Measurements from ENCODE around the gene ADAM23. TPM values are rescaled to one million over a fixed set of nuclear protein-coding genes. Genes with fewer than 3 reads are reported as not detected.

ADAM23 gene
- total RNA-seq, 4 donors from 2014 or later = 0.20 to 3.0 (median 0.65) TPM

DNA sequence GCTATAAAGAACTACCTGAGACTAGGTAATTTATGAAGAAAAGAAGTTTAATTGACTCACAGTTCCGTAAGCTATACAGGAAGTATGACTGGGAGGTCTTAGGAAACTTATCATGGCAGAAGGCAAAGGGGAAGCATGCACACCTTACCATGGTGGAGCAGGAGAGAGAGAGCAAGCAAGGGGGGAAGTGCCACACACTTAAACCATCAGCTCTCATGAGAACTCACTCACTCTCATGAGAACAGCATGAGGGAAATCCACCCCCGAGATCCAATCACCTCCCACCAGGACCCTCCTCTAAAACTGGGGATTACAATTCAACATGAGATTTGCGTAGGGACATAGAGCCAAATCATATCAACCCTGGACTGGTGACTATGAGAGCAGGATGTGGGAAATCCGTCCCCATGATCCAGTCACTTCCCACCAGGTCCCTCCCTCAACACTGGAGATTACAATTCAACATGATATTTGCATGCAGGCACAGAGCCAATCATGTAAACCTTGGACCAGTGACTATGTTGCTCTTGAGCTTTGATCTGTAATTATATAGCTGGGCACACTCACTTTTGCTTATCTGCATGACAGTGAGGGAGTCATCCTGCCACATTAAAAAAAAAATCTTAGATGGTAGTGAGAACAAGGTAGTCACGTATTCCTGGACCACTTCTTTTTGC lies 12.9 kb downstream of the ADAM23 start:
- Histone ChIP-seq H3K9me3 (no peaks in the 10 kb centered on the region), H3K4me1 (no peaks in the 10 kb centered on the region), H3K4me3 (replicated peaks in 1 of 3) (no peak overlapping the region), H3K36me3 (no peaks in the 10 kb centered on the region), H3K27me3 (no peaks in the 10 kb centered on the region), H3K27ac (no peak overlapping the region)
- DNase-seq = no peak
- WGBS, 2 donors = 92 to 93% methylated on average over 5 of the region's 5 CpGs
- TF ChIP-seq, protein P1, sequence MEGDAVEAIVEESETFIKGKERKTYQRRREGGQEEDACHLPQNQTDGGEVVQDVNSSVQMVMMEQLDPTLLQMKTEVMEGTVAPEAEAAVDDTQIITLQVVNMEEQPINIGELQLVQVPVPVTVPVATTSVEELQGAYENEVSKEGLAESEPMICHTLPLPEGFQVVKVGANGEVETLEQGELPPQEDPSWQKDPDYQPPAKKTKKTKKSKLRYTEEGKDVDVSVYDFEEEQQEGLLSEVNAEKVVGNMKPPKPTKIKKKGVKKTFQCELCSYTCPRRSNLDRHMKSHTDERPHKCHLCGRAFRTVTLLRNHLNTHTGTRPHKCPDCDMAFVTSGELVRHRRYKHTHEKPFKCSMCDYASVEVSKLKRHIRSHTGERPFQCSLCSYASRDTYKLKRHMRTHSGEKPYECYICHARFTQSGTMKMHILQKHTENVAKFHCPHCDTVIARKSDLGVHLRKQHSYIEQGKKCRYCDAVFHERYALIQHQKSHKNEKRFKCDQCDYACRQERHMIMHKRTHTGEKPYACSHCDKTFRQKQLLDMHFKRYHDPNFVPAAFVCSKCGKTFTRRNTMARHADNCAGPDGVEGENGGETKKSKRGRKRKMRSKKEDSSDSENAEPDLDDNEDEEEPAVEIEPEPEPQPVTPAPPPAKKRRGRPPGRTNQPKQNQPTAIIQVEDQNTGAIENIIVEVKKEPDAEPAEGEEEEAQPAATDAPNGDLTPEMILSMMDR (IDR thresholded peaks at IDR 0.05) = no peak
- no peak for TF ChIP-seq POLR2A (IDR thresholded peaks at IDR 0.05)
- intact Hi-C loops (cut with DNase I) = no loop called here

- intact Hi-C loops (cut with DNase I) = no loop called here
- H3K27ac ChIP-seq = no peak overlapping the region
- no peak overlapping the region for H3K4me3 ChIP-seq (replicated peaks in 1 of 3)
- H3K9me3 ChIP-seq = no peaks in the 10 kb centered on the region
- 26 to 41% methylated on average over 2 of the region's 2 CpGs for WGBS, 2 donors
- no peaks in the 10 kb centered on the region for H3K4me1 ChIP-seq
- DNase-seq = no peak
- H3K36me3 ChIP-seq = no peaks in the 10 kb centered on the region
- TF ChIP-seq, protein P1 (IDR thresholded peaks at IDR 0.05) = no peak
- H3K27me3 ChIP-seq = no peaks in the 10 kb centered on the region
These were observed 13.9 kb downstream of the ADAM23 start for GRCh38 chr2:206457188-206457634.

GRCh38 chr2:206462240-206462854 lies 19.0 kb downstream of the ADAM23 start:
- WGBS, 2 donors = 30 to 33% methylated on average over 6 of the region's 6 CpGs
- H3K27ac ChIP-seq = no peak overlapping the region
- H3K27me3 ChIP-seq = no peaks in the 10 kb centered on the region
- H3K9me3 ChIP-seq = no peaks in the 10 kb centered on the region
- H3K4me1 ChIP-seq = no peaks in the 10 kb centered on the region
- TF ChIP-seq, protein P1 (IDR thresholded peaks at IDR 0.05) = no peak
- TF ChIP-seq POLR2A (IDR thresholded peaks at IDR 0.05) = no peak
- no peak overlapping the region for H3K4me3 ChIP-seq (replicated peaks in 1 of 3)
- no peaks in the 10 kb centered on the region for H3K36me3 ChIP-seq
- no peak for DNase-seq
- intact Hi-C loops (cut with DNase I) = no loop called here

GRCh38 chr2:206463685-206464084 lies 20.4 kb downstream of the ADAM23 start:
- Histone ChIP-seq H3K9me3 (no peaks in the 10 kb centered on the region), H3K27ac (no peak overlapping the region), H3K36me3 (no peaks in the 10 kb centered on the region), H3K4me1 (no peaks in the 10 kb centered on the region), H3K27me3 (no peaks in the 10 kb centered on the region), H3K4me3 (replicated peaks in 1 of 3) (no peak overlapping the region)
- TF ChIP-seq, protein P1 (IDR thresholded peaks at IDR 0.05) = no peak
- TF ChIP-seq POLR2A (IDR thresholded peaks at IDR 0.05) = no peak
- DNase-seq = no peak
- intact Hi-C loops (cut with DNase I) = no loop called here
- 83 to 90% methylated on average over 5 of the region's 5 CpGs for WGBS, 2 donors

DNA sequence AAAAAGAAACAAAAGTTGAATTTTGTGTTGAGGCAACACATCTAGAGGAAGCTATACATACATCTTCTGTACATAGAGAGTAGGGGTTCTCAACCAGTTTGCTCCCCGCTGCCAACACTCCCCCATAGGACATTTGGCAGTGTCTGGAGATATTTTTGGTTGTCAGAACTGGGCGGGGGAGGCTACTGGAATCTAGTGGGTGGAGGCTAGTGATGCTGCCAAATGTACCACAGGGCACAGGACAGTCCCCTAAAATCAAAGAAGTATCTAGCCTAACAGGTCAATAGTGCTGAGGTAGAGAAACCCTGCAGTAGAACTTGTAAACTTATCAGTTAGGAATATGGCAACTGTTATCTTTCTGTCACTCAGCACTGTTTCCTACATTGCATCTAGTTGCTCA lies 21.3 kb downstream of the ADAM23 start:
- intact Hi-C loops (cut with DNase I) = no loop called here
- TF ChIP-seq, protein P1 (IDR thresholded peaks at IDR 0.05) = no peak
- TF ChIP-seq POLR2A (IDR thresholded peaks at IDR 0.05) = no peak
- no peaks in the 10 kb centered on the region for H3K36me3 ChIP-seq
- WGBS, 2 donors = 92 to 93% methylated on average over 2 of the region's 2 CpGs
- H3K9me3 ChIP-seq = no peaks in the 10 kb centered on the region
- no peak overlapping the region for H3K4me3 ChIP-seq (replicated peaks in 1 of 3)
- H3K27me3 ChIP-seq = no peaks in the 10 kb centered on the region
- no peak overlapping the region for H3K27ac ChIP-seq
- no peaks in the 10 kb centered on the region for H3K4me1 ChIP-seq
- DNase-seq = no peak

Measured in thyroid gland (tissue), 4 donors.